ENCODE results near the gene PTOV1. TPM values are rescaled to one million over a fixed set of nuclear protein-coding genes. Genes with fewer than 3 reads are reported as not detected.

The PTOV1 gene
- total RNA-seq, 1 donor from 2014 or later, result 249 TPM

- DNase-seq (ENCODE audit: low spot score), result no peak
Measured at GRCh38 chr19:49858088-49858985, 7.4 kb downstream of the PTOV1 start.

- no peak for DNase-seq (ENCODE audit: low spot score)
Measured at GRCh38 chr19:49859682-49860335, 8.8 kb downstream of the PTOV1 start.

GRCh38 chr19:49860336-49861102 lies 9.6 kb downstream of the PTOV1 start:
- DNase-seq (ENCODE audit: low spot score), result no peak

GRCh38 chr19:49861107-49861506 lies 10.1 kb downstream of the PTOV1 start:
- DNase-seq (ENCODE audit: low spot score), result no peak

GRCh38 chr19:49861541-49862378 lies 10.8 kb downstream of the PTOV1 start:
- DNase-seq (ENCODE audit: low spot score), result no peak

GRCh38 chr19:49862391-49863253 lies 11.7 kb downstream of the PTOV1 start:
- no peak for DNase-seq (ENCODE audit: low spot score)

- DNase-seq (ENCODE audit: low spot score), result no peak
Measured at GRCh38 chr19:49863254-49863934, 12.4 kb downstream of the PTOV1 start.

- DNase-seq (ENCODE audit: low spot score), result no peak
Measured at GRCh38 chr19:49863935-49864320, 13.0 kb downstream of the PTOV1 start.

- DNase-seq (ENCODE audit: low spot score), result no peak
Measured at GRCh38 chr19:49864890-49865289, 13.9 kb downstream of the PTOV1 start.

- peak; percentile 87 for DNase-seq (ENCODE audit: low spot score)
Measured at GRCh38 chr19:49866933-49867782, 16.2 kb downstream of the PTOV1 start, which contains the start of gene PNKP. Gene PNKP (minus strand): TSS chr19:49867576. CDS start chr19:49867204, 372 bp downstream.

- no peak for DNase-seq (ENCODE audit: low spot score)
Measured at GRCh38 chr19:49869009-49869483, 18.1 kb downstream of the PTOV1 start.

- DNase-seq (ENCODE audit: low spot score), result peak; percentile 99
Measured at GRCh38 chr19:49869484-49870308, 18.7 kb downstream of the PTOV1 start.

GRCh38 chr19:49870309-49870901 lies 19.4 kb downstream of the PTOV1 start:
- no peak for DNase-seq (ENCODE audit: low spot score)

GRCh38 chr19:49871349-49871985 lies 20.5 kb downstream of the PTOV1 start:
- DNase-seq (ENCODE audit: low spot score), result no peak

GRCh38 chr19:49872245-49873128 lies 21.5 kb downstream of the PTOV1 start:
- no peak for DNase-seq (ENCODE audit: low spot score)

GRCh38 chr19:49873129-49873521 lies 22.2 kb downstream of the PTOV1 start:
- no peak for DNase-seq (ENCODE audit: low spot score)

Measured in mucosa of gallbladder (tissue), 1 donor.